ENCODE measurements around the gene PDK3. TPM values are rescaled to one million over a fixed set of nuclear protein-coding genes. Genes with fewer than 3 reads are reported as not detected.

PDK3 gene
- total RNA-seq, 1 donor from 2014 or later = 30.4 TPM

DNA sequence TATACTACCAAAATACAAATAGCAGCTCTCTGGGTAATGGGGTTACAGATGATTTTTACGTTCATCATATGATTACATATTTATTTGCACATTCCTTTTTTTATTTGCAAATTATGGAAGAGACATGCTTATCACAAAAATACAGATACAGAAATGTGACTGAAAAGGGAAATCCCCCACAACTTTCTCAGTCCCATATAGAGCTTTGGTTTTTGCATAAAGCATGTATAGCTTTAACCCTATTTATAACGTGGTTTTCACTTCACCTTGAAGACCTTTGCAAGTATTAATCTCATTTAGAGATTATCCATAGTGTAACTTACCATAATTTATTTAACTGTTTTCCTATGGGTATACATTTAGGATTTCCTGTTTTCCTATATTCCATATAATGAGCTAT is 55.4 kb downstream of the PDK3 start:
- H3K27me3 Mint-ChIP-seq = no peaks in the 10 kb centered on the region
- TF ChIP-seq, protein P1, sequence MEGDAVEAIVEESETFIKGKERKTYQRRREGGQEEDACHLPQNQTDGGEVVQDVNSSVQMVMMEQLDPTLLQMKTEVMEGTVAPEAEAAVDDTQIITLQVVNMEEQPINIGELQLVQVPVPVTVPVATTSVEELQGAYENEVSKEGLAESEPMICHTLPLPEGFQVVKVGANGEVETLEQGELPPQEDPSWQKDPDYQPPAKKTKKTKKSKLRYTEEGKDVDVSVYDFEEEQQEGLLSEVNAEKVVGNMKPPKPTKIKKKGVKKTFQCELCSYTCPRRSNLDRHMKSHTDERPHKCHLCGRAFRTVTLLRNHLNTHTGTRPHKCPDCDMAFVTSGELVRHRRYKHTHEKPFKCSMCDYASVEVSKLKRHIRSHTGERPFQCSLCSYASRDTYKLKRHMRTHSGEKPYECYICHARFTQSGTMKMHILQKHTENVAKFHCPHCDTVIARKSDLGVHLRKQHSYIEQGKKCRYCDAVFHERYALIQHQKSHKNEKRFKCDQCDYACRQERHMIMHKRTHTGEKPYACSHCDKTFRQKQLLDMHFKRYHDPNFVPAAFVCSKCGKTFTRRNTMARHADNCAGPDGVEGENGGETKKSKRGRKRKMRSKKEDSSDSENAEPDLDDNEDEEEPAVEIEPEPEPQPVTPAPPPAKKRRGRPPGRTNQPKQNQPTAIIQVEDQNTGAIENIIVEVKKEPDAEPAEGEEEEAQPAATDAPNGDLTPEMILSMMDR (conservative IDR thresholded peaks at IDR 0.05) = no peak
- no peaks in the 10 kb centered on the region for H3K9me3 Mint-ChIP-seq
- peaks cover 14% of the 10 kb centered on the region for H3K36me3 Mint-ChIP-seq
- no peak overlapping the region for H3K4me3 Mint-ChIP-seq
- H3K27ac Mint-ChIP-seq = no peak overlapping the region
- no peaks in the 10 kb centered on the region for H3K4me1 Mint-ChIP-seq (ENCODE audit: unreplicated experiment)
- no peak for DNase-seq (ENCODE audit: extremely low spot score, unreplicated experiment)

DNA sequence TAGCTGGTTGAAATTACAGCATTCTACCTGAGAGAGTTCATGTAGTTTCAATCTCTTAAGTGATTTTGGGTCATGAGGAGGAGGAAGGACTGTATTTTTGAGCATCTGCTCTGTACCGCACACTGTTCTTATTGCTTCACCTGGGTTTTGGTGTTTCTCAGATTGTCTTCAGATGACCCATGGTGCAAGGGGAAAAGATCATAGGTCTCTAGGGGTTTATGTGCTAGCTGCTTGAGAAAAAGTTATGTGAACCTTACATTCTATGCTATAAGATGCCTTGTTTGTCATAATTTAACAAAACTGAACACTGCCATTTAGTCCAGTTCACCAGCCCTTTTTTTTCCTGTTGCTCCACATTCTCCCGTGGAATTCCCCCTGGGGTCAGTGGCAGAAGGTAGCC is 60.4 kb downstream of the PDK3 start:
- H3K27ac Mint-ChIP-seq = no peak overlapping the region
- no peaks in the 10 kb centered on the region for H3K27me3 Mint-ChIP-seq
- H3K4me3 Mint-ChIP-seq = no peak overlapping the region
- no peaks in the 10 kb centered on the region for H3K9me3 Mint-ChIP-seq
- peaks cover 27% of the 10 kb centered on the region for H3K36me3 Mint-ChIP-seq
- TF ChIP-seq, protein P1 (conservative IDR thresholded peaks at IDR 0.05) = no peak
- H3K4me1 Mint-ChIP-seq (ENCODE audit: unreplicated experiment) = peaks cover 13% of the 10 kb centered on the region
- DNase-seq (ENCODE audit: extremely low spot score, unreplicated experiment) = no peak

DNA sequence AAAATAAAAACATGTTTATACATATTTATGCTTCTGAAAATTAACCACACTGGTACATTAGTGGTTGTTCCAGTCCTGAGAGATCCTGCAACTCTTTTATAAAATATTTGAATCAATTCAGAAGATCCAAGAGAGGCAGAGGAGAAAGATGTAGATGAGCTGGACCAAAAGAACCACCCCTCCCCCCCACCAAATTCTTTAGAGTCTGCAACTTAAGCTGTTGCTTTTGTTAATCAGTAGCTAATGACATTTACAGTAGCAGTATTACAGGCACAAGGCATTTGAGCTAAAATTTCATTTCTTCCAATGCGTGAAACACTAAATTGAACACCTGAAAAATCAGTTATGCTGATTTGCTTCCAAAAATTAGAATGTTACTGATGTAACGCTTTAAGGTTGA is 61.5 kb downstream of the PDK3 start:
- H3K4me3 Mint-ChIP-seq = no peak overlapping the region
- H3K36me3 Mint-ChIP-seq = peaks cover 23% of the 10 kb centered on the region
- TF ChIP-seq, protein P1 (conservative IDR thresholded peaks at IDR 0.05) = no peak
- peaks cover 13% of the 10 kb centered on the region for H3K4me1 Mint-ChIP-seq (ENCODE audit: unreplicated experiment)
- H3K27me3 Mint-ChIP-seq = no peaks in the 10 kb centered on the region
- H3K27ac Mint-ChIP-seq = no peak overlapping the region
- H3K9me3 Mint-ChIP-seq = no peaks in the 10 kb centered on the region
- DNase-seq (ENCODE audit: extremely low spot score, unreplicated experiment) = no peak

DNA sequence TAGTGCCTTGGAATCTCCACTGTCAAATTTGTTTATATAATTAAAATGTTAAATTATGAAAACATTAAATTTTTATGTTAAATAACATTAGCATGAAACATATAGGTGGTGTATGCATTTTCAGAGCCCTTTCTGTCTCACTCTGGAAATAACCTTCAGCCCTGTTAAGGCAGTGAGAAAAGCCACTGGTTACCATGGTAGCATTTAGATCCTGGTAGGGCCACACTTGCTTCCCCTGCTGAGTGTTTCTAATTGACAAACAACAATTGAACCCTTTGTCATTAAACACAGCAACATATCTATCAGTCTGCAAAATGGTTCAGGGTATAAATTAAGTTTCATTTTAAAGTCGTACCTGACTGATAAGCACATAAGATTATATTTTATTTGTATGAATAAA is 63.5 kb downstream of the PDK3 start:
- TF ChIP-seq, protein P1 (conservative IDR thresholded peaks at IDR 0.05) = no peak
- Mint-ChIP-seq H3K4me3 (no peak overlapping the region), H3K36me3 (peaks cover 22% of the 10 kb centered on the region), H3K4me1 (ENCODE audit: unreplicated experiment) (peaks cover 13% of the 10 kb centered on the region), H3K9me3 (no peaks in the 10 kb centered on the region), H3K27ac (no peak overlapping the region), H3K27me3 (no peaks in the 10 kb centered on the region)
- no peak for DNase-seq (ENCODE audit: extremely low spot score, unreplicated experiment)

DNA sequence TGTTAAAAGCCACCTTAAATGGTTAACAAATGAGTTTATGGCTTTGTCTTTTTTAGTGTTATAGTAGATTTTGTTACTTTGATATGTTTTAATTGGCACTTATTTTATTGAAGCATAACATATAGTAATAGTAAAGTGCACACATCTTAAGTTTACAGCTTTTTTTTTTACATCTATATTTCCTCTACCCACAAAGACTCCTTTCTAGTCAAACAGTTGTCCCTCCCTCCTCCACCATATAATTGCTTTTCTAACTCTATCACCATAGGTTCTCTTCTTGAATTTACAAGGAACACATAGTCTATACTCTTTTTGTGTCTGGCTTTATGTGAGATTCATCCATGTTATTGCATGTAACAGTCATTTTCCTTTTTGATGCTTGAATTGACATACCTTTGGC is 71.5 kb downstream of the PDK3 start:
- no peak for DNase-seq (ENCODE audit: extremely low spot score, unreplicated experiment)
- Mint-ChIP-seq H3K27ac (no peak overlapping the region), H3K4me1 (ENCODE audit: unreplicated experiment) (no peaks in the 10 kb centered on the region), H3K27me3 (no peaks in the 10 kb centered on the region), H3K4me3 (no peak overlapping the region), H3K9me3 (no peaks in the 10 kb centered on the region), H3K36me3 (peaks cover 27% of the 10 kb centered on the region)
- TF ChIP-seq, protein P1 (conservative IDR thresholded peaks at IDR 0.05) = no peak

DNA sequence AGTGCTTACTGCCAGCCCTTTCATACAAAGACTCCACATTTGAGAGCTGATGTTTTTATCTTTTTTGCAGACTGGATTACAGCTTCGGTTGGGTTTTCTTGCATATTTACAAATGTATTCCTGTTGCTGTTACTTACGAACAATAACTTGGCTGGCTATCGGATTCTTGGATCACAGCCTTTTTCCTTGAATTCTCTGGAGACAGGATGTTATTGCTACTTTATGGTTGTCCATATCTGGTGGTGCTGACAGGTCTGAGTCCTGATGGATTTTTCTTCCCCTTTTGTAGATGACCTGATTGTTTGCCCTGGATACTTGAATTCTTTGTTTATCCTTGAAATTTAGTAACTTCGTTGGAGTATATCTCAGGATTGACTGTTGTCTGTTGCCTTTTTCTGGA is 77.7 kb downstream of the PDK3 start:
- TF ChIP-seq, protein P1 (conservative IDR thresholded peaks at IDR 0.05) = no peak
- Mint-ChIP-seq H3K9me3 (peaks cover 5% of the 10 kb centered on the region), H3K4me1 (ENCODE audit: unreplicated experiment) (no peaks in the 10 kb centered on the region), H3K27me3 (no peaks in the 10 kb centered on the region), H3K4me3 (no peak overlapping the region), H3K27ac (no peak overlapping the region), H3K36me3 (peaks cover 16% of the 10 kb centered on the region)
- no peak for DNase-seq (ENCODE audit: extremely low spot score, unreplicated experiment)
